Mesenteric fat pad (tissue), 1 donor: ENCODE data around the gene PRODH2. TPM values are rescaled to one million over a fixed set of nuclear protein-coding genes. Genes with fewer than 3 reads are reported as not detected.
"Not testable (repeated sequence)": the region's sequence is repeated elsewhere in the genome, so short reads cannot be mapped to it uniquely, and the experiment has no call there.

Experiments
- DNase-seq: peaks from one replicate; pipeline ENCODE4 v3.0.0-alpha.2; 2020; ENCODE audit warnings: low spot score
- total RNA-seq: library from RNA; stranded (reverse); fragmentation: NEBNext Ultra II Directional; extraction: Animal tissue kit (Norgen Biotek cat#: 25700); gene quantifications from one replicate; pipeline ENCODE4 v1.2.1, GENCODE V29; 2021
- donor health status: DM: yes; HTN: yes; CAD: no.

PRODH2 gene
- total RNA-seq, 1 donor from 2014 or later = not detected

DNA sequence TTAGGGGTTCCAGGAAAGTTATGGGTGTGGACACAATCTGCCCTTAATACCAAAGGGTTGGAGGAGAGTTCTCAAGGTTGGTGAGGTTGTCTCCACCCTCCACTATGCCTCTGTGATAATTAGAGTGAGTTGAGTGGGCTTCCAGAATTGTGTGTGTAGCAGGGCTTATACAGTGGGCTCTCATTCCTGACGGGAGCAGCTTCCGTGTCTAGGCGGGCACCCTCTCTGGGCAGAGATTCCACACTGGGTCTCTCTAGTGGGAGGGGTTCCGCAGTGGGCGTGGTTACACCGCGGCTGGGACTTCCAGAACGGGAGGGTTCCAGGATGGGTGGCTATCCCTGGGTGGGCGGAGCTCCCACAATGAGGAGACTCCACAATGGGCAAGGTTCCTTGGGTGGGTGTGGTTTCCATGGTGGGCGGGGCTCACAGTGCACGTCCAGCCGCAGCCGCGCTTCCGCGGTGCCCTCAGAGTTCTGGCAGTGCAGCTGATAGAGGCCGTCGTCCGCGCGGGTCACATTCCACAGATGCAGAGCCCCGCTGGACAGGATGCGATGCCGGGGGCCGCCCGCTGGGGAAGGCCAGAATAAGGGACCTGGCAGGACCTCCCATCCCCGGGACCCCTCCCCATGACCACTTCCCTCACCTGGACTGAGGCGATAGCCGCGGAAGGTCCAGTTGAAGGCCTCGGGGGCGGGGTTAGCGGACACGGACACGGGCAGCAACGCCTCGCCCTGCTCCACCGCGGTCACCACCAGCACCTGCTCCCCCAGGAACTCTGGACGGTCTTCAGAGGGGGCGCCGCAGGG lies 31.2 kb upstream of the PRODH2 start:
- DNase-seq = no peak

DNA sequence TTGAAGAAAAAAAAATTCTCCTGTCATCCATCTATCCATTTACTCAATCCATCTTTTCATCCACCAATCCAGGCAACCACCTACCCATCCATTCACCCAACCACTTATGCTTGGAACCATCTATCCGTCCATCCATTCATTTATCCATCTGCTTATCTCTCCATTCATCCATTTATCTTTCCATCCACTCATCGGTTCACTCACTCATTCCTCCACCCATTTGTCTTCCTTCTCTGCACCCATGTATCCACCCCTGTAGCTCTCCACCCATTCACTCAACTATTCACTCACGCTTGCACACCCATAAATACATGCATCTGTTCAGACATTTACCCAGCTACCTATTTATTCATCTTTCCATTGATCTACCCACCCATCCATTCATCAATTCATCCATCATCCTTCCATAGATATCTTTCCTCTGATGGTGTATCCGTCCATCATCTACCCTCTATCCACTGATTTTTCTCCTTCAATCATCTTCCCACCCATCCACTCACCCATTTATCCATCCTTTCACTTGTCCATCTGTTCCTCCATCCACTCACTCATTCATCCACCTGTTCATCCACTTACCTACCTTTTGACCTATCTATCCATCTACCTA lies 30.1 kb upstream of the PRODH2 start:
- no peak for DNase-seq

DNA sequence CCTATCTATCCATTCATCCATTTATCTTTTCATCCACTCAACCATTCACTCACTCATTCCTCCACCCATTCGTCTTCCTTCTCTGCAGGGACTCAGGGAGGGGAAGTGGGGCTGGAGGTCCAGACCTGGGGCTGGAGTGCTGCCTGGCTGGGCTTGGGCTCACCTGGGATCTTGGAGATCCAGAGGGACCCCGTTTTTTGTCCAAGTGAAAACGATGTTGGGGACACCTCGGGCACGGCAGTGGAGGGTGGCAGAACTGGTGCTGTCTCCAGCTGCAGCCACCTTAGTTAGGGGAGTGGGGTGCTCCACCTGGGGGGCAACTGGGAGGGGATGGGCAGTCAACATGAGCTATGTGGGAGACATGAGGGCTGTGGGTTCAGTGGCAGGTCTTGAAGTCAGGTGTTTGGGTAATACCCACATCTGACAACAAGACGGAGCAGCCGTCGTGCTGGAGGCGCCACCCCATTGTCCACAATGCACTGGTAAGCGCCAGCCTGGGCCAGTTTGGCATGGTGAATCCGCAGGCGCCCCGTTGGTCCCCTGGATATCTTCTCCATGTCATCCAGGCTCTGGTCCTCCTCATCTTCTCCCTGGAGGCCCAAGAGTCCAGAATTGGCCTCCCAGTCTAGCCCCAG lies 29.4 kb upstream of the PRODH2 start:
- DNase-seq = no peak

DNA sequence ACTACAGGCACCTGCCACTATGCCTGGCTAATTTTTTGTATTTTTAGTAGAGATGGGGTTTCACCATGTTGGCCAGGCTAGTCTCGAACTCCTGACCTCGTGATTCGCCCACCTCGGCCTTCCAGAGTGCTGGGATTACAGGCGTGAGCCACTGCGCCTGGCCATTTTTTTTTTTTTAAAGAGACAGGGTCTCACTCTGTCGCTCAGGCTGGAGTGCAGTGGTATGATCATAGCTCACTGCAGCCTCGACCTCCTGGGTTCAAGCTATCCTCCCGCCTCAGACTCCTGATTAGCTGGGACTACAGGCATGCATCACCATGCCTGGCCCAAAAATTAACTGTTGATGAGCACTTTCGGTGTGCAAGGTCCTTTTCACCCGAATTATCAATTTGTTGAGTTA lies 23.5 kb upstream of the PRODH2 start:
- DNase-seq = not testable (repeated sequence)

DNA sequence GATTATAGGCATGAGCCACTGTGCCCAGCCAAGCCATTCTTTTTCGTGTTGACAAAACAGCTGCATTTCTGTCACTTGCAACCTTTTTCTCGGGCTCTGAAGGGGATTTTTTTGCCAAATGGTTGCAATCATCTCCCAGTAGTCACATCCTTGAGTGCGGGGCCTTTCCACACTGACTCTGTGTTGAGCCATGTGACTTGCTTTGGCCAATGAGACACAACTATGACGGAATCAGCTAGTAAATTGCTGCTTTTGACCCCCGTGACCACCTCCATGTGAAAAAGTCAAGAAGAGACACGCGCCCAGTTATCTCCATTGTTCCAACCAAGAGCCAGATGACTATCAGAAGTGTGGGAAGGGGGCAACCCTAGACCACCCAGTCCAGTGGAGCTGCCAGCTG lies 21.3 kb upstream of the PRODH2 start:
- no peak for DNase-seq

DNA sequence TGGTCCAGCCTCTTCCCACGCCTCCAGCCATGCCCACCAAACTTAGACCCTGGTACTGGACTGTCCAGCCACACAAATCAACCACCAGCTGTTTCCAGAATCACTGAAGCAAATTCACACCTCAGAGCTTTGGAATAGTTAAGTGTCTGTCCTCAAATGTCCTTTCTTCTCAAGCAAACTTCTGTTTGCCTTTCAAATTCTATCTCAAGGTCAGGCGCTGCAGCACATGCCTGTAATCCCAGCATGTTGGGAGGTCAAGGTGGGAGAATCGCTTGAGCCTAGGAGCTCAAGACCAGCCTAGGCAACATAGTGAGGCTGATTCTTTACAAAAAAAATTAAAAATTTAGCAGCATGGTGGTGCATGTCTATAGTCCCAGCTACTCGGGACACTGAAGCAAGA lies 19.4 kb upstream of the PRODH2 start:
- no peak for DNase-seq

DNA sequence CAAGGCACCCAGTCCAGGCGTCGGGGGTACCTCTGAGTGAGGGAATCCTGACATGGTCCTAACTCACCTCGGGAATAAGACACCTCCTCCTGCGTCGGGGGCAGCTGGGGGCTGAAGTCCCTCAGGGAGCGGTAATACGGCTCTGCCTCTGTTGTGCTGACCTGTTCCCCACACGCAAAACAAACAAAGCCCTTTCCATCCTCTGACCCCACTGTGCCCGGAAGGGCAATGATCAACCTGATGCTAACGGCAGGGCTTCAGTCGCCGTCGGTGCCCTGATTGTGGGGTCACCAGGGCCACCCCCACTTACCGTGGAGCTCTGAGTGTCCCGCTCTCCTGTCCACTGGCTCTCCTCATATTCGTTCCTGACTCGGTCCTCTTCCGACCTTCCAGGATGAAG lies 18.3 kb upstream of the PRODH2 start:
- no peak for DNase-seq

DNA sequence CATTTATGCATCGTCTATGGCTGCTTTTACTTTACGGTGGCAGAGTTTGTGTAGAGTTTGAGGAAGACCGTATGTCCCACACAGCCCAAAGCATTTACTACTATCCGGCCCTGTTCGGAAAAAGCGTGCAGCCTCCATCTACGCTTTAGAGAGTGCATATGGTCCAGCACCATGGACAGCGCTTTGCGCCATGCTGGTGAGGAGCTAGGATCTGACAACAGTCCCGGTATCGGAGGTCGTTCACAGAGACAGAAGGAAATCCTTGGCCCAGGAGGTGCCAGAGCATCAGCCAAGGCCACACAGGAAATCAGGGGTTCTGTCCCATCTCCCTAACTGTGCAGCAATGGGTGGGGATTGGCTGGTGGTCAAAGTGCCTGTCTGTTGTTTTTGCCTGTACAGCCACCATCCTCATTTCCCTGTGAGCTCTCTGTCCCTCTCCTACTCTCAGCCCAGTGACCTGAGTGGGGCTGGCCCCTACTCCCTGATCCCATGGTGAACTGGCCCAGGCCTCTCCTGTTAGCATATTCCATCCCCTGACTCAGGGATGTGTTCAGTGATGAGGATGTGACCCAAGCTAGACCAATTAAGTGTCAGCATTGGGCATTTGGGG lies 16.2 kb upstream of the PRODH2 start:
- DNase-seq = no peak

DNA sequence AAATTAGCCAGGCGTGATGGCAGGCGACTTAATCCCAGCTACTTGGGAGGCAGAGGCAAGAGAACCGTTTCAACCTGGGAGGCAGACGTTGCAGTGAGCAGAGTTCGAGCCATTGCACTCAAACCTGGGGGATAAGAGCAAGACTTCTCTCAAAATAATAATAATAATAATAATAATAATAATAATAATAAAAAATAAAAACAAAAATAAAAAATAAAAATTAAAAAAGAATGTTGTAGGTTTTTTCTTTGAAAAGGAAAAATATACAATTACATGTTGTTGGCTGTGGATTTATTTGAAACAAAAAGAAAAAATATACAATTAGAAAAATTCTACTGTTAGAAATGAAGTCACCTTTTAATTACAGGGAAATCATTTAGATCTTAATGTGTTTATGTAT lies 11.5 kb upstream of the PRODH2 start:
- no peak for DNase-seq

DNA sequence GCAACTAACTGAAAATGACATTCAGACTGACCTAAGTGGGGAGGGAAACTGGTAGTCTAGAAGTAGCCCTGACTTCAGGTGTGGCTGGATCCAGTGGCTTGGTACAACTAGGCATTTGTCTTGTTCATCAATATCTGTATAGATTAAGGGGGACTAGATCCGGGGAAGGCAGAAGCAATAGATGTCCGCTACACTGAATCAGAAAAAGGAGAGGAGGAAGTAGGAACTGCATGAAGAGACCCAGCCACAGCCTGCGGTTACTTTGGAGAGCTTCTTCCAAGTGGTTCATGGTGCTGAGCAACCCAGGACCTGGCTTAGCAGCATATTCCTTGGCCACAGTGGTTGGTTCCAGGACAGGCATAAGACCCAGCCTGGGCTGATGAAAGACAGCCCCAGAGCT lies 9.9 kb upstream of the PRODH2 start:
- DNase-seq = no peak

DNA sequence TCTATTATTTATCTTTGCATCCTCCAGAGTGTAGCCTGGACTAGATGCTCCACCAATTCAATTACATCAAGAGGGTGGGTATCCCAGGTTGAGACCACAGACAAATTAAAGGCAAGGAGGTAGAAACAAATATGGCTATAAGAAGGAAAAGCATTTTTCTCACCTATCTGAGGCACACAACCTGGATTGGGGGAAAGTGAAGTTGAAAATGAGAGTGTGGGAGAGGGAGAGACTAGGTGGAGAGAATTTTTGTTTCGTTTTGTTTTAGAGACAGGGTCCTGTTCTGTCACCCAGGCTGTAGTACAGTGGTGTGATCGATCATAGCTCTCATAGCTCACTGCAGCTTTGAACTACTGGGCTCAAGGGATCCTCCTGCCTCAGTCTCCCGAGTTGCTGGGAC lies 5.8 kb upstream of the PRODH2 start:
- no peak for DNase-seq

DNA sequence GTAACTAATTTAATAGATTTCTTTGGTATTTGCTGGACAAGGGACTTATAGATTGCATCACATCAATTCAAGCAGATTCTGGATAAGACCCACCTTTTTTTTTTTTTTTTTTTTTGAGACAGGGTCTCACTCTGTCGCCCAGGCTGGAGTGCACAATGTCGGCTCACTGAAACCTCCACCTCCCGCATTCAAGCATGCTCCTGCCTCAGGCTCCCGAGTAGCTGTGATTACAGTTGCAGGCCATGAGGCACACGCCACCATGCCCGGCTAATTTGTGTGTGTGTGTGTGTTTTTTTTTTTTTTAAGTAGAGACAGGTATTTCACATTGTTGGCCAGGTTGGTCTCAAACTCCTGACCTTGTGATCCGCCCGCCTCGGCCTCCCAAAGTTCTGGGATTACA lies 4.2 kb upstream of the PRODH2 start:
- no peak for DNase-seq

DNA sequence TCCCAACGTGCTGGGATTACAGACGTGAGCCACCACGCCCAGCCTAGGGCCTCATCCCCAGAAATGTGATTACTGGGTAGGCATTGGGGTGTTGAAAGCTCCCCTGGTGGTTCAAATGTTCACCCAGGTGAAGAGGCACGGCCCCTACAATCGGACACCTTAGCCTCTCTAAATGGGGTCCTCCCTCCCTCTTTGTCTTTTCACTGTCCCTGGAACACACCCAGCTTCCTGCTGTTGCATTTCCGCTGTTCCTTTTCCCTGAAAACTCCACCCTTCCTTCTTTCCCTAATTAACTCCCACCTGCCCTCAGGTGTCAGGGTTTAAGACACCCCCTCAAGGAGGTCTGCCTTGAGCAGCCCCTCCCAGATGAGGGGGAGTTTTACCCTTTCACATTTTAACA lies 3.6 kb upstream of the PRODH2 start:
- DNase-seq = no peak

DNA sequence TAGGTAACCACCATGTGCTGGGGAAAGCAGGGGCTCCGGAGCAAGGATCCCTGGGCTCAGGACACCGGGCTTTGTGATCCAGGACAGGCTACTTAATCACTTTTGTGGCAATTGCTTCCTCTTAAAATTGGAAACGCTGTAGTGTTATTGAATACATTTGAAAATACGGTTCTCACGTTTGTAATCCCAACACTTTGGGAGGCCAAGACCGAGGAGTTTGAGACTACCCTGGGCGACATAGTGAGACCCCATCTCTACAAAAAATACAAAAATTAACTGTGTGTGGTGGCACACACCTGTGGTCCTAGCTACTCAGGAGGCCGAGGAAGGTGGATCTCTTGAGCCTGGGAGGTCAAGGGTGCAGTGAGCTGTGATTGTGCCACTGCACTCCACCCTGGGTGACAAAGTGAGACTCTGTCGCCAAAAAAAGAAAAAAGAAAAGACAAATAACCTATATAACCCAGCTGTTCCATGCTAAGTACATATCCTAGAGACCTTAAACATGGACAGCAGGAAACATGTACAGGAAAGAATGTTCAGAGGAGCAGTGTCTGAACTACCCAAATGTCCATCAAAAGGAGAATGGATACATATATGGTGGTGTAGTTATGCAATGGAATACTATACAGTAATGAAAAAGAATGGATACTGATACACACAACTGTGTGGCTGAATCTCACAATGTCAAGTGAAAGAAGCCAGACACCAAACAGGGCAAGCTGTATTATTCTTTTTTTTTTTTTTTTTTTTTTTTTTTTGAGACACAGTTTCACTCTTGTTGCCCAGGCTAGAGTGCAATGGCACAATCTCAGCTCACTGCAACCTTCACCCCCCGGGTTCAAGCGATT lies 622 bp upstream of the PRODH2 start:
- no peak for DNase-seq

DNA sequence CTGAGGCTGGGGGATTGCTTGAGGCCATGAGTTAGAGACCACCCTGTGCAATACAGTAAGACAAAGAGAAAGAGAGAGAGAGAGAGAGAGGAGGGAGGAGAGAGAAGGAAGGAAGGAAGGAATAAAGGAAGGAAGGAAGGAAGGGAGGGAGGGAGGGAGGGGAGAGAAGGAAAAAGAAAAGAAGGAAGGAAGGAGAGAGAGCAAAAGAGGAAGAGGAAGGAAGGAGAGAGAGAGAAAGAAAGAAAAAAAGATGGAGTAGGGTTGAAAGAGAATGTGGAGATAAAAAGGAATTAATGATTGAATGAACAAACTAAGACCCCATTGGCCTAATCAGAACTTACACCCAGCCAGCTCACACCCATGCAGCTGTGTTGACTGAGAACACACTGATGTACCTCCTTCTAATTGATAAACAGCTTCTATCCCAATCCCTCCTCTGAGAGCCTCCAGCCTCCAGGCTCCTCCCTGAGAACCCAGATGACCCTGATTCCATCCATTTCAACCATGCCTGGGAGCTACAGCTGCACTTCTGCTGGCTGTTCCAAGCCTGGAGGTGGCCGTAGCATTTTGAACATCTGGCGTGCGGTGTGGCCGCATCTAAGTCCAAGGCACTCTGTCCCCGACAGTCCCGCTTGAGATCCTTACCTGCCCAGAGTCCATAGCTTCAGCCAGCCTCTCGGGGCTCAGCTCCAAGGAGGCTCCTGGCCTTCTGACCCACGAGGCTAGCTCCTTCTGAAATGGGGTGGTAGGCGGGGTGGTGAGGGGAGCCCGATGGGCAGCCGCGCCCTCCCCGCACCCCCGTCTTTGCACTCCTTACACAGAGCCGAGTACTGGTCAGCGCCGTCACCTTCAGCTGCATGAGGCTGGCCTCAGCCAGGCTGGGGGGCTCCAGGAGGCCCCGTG lies 1.1 kb downstream of the PRODH2 start:
- DNase-seq = no peak

DNA sequence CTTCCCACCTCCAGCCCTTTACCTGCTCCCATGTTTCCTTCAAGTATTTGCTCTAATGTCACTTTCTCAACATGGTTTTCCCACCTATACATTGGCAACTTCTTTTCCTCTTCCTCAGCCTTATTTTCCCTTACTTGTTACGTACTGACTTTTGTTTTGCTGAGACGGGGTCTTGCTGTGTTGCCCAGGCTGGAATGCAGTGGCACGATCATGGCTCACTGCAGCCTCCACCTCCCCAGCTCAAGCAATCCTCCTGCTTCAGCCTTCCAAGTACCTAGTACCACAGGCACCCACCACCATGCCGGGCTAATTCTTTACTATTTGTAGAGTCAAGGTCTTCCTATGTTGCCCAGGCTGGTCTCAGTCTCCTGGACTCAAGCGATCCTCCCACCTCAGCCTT lies 5.0 kb downstream of the PRODH2 start:
- DNase-seq = no peak

DNA sequence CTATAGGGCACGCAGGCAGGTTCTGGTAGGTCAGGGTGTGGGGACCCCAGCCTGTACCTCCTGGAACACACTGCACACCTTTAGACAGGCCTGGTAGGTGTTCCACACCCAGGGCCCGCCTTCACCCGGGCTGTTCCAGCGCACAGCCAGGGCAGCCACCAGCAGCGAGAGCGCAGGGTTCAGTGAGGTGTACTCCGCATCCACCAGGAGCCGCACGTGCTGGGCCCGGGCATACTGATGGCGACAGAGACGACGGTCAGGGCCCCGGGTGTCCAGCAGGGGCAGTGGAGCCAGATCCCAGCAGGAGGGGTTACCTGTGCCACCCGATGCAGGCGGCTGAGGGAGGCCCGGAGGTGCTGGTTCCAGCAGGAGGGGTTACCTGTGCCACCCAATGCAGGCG lies 6.0 kb downstream of the PRODH2 start:
- DNase-seq = no peak

DNA sequence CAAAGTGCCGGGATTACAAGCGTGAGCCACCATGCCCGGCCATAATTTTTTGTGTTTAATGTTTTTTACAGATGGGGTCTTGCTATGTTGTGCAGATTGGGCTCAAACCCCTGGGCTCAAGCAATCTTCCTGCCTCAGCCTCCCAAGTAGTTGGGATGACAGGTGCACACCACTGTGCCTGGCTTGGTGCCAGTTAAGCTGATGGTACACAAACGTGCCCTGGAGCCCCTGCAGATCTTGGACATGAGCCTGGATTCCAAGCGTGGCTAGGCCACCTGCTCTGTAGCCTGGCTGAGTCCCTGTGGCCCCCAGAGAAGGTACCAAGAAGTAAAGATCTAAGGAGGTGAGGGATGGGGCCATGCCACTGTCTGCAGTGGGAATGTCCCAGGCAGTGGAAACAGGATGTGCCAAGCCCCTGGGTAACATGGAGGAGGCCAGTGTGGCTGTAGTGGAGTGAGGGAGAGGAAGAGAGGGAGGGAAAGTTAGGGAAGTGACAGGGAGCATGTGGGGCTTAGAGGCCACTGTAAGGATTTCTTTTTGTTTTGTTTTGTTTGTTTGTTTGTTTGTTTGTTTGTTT lies 7.0 kb downstream of the PRODH2 start:
- DNase-seq = no peak

DNA sequence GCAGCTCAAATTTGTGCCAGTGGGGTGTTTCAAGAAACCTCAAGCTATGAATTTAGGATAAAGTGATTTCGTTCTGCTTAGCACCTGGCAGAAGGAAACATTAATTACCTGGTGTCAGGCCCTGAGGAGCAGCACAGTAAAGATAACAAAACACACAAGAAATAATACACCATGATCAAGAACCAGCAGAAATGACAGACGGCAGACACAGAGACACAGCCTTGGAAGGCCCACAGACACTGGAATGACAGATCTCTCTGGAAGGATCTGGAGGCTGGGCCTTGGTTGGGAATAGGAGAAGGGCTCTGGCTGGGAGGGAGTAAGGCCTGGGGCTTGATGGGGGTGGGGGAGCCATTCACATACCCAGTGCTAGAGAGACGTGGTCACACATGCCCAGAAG lies 10.8 kb downstream of the PRODH2 start:
- no peak for DNase-seq

DNA sequence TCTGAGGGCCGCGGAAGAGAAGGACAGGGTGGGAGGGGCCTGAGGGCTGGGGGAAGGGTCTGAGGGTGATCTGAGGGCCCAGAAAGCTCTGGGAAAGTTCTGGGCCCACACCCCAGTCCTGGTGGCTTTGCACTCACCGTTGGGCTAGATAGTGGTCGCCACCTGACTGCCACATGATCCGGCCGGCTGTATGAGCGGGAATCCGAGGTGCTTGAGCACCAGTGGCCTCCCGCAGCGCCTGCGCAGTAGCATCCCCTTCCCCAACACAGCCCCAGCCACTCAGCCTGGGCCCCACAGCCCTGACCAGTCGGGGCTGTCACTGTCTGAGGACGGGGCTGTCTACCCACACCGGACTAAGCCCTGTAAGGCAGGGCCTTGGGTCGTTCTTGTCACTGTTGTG lies 15.0 kb downstream of the PRODH2 start:
- no peak for DNase-seq
